ENCODE measurements around the gene KCNK2. TPM values are rescaled to one million over a fixed set of nuclear protein-coding genes. Genes with fewer than 3 reads are reported as not detected.

The KCNK2 gene
- total RNA-seq, 1 experiment from 2014 or later: 0.44 TPM

DNA sequence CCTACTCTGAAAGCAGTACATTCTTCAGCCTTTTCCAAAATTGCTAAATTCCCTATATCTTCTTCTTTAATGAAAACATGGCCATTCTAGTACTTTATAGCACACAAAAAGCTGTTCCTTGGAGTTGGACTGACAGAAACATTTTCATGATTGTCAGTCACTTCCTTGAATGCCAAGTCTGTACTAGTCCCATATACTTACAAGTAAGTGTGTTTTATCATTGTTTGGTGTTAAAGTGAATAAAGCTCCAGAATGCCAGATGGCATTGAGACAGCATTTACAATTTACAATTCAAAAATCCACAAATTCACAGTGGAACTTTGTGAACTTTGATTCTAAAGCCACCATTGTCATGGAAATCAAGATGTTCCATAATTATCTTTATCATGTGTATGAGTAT is 36.5 kb downstream of the KCNK2 start:
- Histone ChIP-seq H3K23ac (ENCODE audit: insufficient read length, low read depth, low read length) (no peak overlapping the region), H3K9me3 (ENCODE audit: control insufficient read depth, low read depth, low read length) (no peaks in the 10 kb centered on the region), H2BK12ac (ENCODE audit: insufficient read length, low read depth, low read length) (no peak overlapping the region), H2BK15ac (ENCODE audit: low read depth, low read length) (no peak overlapping the region), H3K79me2 (ENCODE audit: insufficient read depth, low read length) (no peaks in the 10 kb centered on the region), H3K27me3 (ENCODE audit: insufficient read depth, low read length) (no peaks in the 10 kb centered on the region), H3K23me2 (ENCODE audit: insufficient read length, low read depth, low read length, poor library complexity, severe bottlenecking) (no peaks in the 10 kb centered on the region), H3K9ac (ENCODE audit: extremely low read depth, insufficient read length, low read length) (no peak overlapping the region), H3K79me1 (ENCODE audit: insufficient read depth, low read depth, low read length, poor library complexity, severe bottlenecking) (no peaks in the 10 kb centered on the region), H3K4me2 (ENCODE audit: insufficient read depth, insufficient read length, low read length) (no peak overlapping the region), H3K18ac (ENCODE audit: insufficient read length, low read depth, low read length) (no peak overlapping the region), H2BK20ac (ENCODE audit: low read depth, low read length, poor library complexity, severe bottlenecking) (no peak overlapping the region), H2AFZ (ENCODE audit: low read length) (no peak overlapping the region), H3K14ac (ENCODE audit: insufficient read depth, low read length) (no peak overlapping the region), H2BK120ac (ENCODE audit: low read depth, low read length, poor library complexity, severe bottlenecking) (no peak overlapping the region), H3K4ac (ENCODE audit: low read depth, low read length) (no peak overlapping the region), H2AK5ac (ENCODE audit: insufficient read length, low read length) (no peak overlapping the region), H4K8ac (replicated peaks; ENCODE audit: insufficient read length, low read depth, low read length) (no peak overlapping the region), H4K5ac (ENCODE audit: insufficient read length, low read depth, low read length) (no peak overlapping the region), H3K4me1 (ENCODE audit: insufficient read depth, low read length) (no peaks in the 10 kb centered on the region), H4K20me1 (ENCODE audit: control insufficient read depth, insufficient read depth, insufficient read length) (no peaks in the 10 kb centered on the region), H2BK5ac (ENCODE audit: insufficient read length, low read length) (no peak overlapping the region), H3K56ac (ENCODE audit: insufficient read length, low read depth, low read length) (no peak overlapping the region), H3K27ac (ENCODE audit: insufficient read length, low read depth, low read length) (no peak overlapping the region), H4K91ac (ENCODE audit: insufficient read length, low read depth, low read length) (no peak overlapping the region), H3T11ph (ENCODE audit: low read length) (no peak overlapping the region)
- Mint-ChIP-seq H3K27me3 (ENCODE audit: low read depth) (no peaks in the 10 kb centered on the region), H3K36me3 (ENCODE audit: insufficient read depth in 1 of 3, low read depth in 3 of 3) (no peaks in the 10 kb centered on the region), H3K27ac (no peak overlapping the region), H3K4me3 (no peak overlapping the region), H3K4me1 (no peaks in the 10 kb centered on the region), H3K9me3 (no peaks in the 10 kb centered on the region)
- TF ChIP-seq, protein P1, sequence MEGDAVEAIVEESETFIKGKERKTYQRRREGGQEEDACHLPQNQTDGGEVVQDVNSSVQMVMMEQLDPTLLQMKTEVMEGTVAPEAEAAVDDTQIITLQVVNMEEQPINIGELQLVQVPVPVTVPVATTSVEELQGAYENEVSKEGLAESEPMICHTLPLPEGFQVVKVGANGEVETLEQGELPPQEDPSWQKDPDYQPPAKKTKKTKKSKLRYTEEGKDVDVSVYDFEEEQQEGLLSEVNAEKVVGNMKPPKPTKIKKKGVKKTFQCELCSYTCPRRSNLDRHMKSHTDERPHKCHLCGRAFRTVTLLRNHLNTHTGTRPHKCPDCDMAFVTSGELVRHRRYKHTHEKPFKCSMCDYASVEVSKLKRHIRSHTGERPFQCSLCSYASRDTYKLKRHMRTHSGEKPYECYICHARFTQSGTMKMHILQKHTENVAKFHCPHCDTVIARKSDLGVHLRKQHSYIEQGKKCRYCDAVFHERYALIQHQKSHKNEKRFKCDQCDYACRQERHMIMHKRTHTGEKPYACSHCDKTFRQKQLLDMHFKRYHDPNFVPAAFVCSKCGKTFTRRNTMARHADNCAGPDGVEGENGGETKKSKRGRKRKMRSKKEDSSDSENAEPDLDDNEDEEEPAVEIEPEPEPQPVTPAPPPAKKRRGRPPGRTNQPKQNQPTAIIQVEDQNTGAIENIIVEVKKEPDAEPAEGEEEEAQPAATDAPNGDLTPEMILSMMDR (conservative IDR thresholded peaks at IDR 0.05): no peak
- no peak for DNase-seq
